Neural progenitor cell (in vitro differentiated cells): ENCODE results near the gene ZNF593OS.

ENCODE experiments used
- EZH2 ChIP-seq: fragments of 200-600 bp; sonication (generic); IDR thresholded peaks from 2 replicates; pipeline ENCODE4 v1.6.1; 2017; ENCODE audit warnings: antibody characterized with exemption, mild to moderate bottlenecking, moderate library complexity
- EZH2phosphoT487 ChIP-seq: fragments of 200-600 bp; sonication (generic); IDR thresholded peaks from 2 replicates; pipeline ENCODE4 v1.6.1; 2017; ENCODE audit warnings: antibody characterized with exemption
- TF ChIP-seq, protein P1 (sequence below): fragments of 200-600 bp; sonication (generic); IDR thresholded peaks from 2 replicates; pipeline ENCODE4 v1.5.1; 2017; ENCODE audit warnings: antibody characterized with exemption, mild to moderate bottlenecking

DNA sequence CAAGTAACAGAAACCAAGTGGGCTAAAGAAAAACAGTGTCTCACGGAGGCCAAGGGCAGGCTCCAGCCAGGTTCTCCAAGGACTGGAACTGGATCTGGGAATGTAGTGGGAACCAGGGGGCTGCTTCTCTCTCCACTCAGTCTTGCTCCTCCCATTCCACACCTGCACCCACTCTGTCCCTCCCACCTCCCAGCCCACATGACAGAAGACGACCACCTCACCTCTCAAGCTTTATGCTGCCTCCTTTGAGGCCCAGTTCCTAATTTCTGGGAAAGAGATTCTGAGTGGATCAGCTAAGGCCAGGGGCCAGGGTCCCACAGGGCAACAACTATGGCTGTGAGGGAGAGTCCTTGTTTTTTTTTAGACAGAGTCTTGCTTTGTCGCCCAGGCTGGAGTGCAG is 43.6 kb upstream of the ZNF593OS start:
- TF ChIP-seq, protein P1, sequence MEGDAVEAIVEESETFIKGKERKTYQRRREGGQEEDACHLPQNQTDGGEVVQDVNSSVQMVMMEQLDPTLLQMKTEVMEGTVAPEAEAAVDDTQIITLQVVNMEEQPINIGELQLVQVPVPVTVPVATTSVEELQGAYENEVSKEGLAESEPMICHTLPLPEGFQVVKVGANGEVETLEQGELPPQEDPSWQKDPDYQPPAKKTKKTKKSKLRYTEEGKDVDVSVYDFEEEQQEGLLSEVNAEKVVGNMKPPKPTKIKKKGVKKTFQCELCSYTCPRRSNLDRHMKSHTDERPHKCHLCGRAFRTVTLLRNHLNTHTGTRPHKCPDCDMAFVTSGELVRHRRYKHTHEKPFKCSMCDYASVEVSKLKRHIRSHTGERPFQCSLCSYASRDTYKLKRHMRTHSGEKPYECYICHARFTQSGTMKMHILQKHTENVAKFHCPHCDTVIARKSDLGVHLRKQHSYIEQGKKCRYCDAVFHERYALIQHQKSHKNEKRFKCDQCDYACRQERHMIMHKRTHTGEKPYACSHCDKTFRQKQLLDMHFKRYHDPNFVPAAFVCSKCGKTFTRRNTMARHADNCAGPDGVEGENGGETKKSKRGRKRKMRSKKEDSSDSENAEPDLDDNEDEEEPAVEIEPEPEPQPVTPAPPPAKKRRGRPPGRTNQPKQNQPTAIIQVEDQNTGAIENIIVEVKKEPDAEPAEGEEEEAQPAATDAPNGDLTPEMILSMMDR = no peak
- TF ChIP-seq EZH2 = no peak
- TF ChIP-seq EZH2phosphoT487 = no peak
